NCI-H345 (cell line): ENCODE measurements around the gene NUMB.

Experiments
- DNase-seq: peaks from one replicate; lab custom pipeline; 2025; lab: John Stamatoyannopoulos, UW

Gene NUMB

GRCh38 chr14:73245480-73246325 is 212.6 kb downstream of the NUMB start:
- DNase-seq: no peak

- no peak for DNase-seq
These were observed 213.6 kb downstream of the NUMB start for GRCh38 chr14:73244541-73245290.

- no peak for DNase-seq
These were observed 214.6 kb downstream of the NUMB start for GRCh38 chr14:73243748-73244147.

GRCh38 chr14:73243341-73243740 is 215.0 kb downstream of the NUMB start:
- DNase-seq: no peak

- DNase-seq: no peak
These were observed 215.9 kb downstream of the NUMB start for GRCh38 chr14:73242357-73242901.

- no peak for DNase-seq
These were observed 216.7 kb downstream of the NUMB start for GRCh38 chr14:73241481-73242165.

GRCh38 chr14:73240816-73241480 is 217.4 kb downstream of the NUMB start:
- no peak for DNase-seq

- DNase-seq: no peak
These were observed 218.7 kb downstream of the NUMB start for GRCh38 chr14:73239393-73240241.

- no peak for DNase-seq
These were observed 219.4 kb downstream of the NUMB start for GRCh38 chr14:73238941-73239340.

DNA sequence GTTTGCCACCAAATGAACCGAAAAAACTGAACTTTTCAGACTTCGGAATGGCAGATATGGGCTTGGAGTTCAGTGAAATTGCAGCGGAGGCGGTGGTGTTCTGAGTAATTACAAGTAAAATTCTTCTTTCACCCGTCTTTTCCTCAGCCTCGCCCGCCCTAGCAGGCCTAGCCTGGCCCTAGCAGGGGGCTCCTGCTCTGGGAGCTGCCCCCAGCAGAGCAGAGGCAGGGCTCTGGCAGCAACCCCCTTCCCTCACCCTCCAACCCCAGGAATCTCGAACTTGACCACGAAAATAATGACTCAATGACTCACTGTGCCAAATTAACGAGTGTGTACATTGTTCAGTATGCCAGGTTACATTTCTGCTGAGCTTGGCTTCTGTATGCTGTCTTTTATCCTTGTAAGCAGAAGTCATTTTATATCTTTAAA is 219.9 kb downstream of the NUMB start:
- no peak for DNase-seq

GRCh38 chr14:73237786-73238423 is 220.4 kb downstream of the NUMB start:
- DNase-seq: no peak

- no peak for DNase-seq
These were observed 221.0 kb downstream of the NUMB start, which contains the start of gene PAPLN for GRCh38 chr14:73237219-73237785. Gene PAPLN (plus strand): TSS chr14:73237506. CDS start chr14:73239779, 2,273 bp downstream.

- no peak for DNase-seq
These were observed 221.6 kb downstream of the NUMB start for GRCh38 chr14:73236752-73237218.

- DNase-seq: no peak
These were observed 222.2 kb downstream of the NUMB start for GRCh38 chr14:73236157-73236556.

DNA sequence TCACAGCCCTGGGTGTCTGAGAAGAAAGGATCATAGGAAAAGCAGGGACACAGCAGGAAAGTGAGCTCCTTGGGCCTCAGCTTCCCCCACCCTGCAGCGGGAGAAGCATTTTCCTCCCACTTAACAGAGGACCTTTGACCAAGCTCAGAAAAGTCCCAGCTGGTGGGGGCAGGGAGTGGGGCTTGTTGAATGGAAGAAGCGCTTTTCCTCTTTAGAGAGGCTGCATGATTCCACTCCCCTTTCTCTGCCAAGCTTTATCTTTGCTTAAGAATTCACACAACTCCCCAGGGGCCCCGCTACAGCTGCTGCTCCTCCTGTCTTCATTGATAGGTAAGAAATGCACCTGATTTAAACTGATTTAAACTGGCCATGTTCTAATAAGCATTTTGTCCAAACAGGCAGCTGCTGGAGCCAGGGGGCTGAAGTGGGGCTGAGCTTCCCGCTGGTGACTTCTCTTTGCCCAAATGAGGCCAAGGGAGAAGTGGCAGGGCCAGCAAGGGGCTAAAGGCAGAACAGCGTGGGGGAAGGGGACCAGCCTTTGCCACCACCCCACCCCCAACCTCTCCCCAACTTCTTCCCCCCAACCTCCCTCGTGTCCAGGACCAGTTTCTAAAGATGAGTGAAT is 222.7 kb downstream of the NUMB start:
- DNase-seq: no peak

GRCh38 chr14:73234586-73235394 is 223.6 kb downstream of the NUMB start:
- DNase-seq: no peak

DNA sequence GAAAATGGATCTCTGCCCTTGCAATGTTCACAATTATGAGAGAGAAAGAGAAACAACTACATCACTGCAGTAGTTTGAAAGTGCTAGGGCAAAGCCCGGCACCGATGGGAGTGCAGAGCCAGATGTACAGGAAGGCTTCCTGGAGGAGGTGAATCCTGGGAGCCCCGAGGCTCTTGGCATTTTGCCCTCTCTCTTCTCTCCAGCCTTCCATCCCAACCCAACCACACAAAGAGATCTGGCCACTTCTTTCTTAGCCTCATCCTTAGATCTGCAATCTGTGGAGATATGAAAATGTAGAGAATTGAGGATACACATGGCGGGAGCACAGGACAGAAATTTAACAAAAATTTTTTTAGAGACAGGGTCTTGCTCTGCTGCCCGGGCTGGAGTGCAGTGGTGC is 224.3 kb downstream of the NUMB start:
- DNase-seq: no peak

GRCh38 chr14:73233564-73233963 is 224.8 kb downstream of the NUMB start:
- no peak for DNase-seq
